Measurements from ENCODE around the gene ANKRD66.

The ANKRD66 gene

GRCh38 chr6:46792635-46793034, 45.9 kb downstream of the ANKRD66 start:
- DNase-seq, result no peak

- no peak for DNase-seq
Measured at GRCh38 chr6:46793138-46793537, 46.4 kb downstream of the ANKRD66 start, which contains the start of gene MEP1A. TSS of gene MEP1A (plus strand) at chr6:46793389. CDS start at chr6:46793399, 10 bp downstream.

- DNase-seq, result no peak
Measured at GRCh38 chr6:46794068-46794467, 47.3 kb downstream of the ANKRD66 start.

DNA sequence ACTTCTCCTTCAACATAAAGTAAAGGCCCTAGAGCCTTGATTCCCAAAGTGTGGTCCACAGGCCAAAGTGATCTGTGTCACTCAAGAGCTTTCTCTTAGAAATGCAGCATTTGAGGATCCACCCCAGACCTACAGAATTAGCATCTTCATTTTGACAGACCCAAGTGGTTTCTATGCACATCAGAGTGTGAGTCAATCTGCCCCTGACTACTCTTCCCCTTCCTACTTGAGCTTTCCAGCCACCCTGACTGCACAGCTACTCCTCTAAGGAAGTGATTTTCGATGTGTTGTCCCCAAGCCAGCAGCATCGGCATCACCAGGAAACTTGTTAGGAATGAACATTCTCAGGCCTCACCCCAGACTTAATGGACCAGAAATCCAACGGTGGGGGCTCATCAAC, 49.1 kb downstream of the ANKRD66 start:
- DNase-seq, result no peak

DNA sequence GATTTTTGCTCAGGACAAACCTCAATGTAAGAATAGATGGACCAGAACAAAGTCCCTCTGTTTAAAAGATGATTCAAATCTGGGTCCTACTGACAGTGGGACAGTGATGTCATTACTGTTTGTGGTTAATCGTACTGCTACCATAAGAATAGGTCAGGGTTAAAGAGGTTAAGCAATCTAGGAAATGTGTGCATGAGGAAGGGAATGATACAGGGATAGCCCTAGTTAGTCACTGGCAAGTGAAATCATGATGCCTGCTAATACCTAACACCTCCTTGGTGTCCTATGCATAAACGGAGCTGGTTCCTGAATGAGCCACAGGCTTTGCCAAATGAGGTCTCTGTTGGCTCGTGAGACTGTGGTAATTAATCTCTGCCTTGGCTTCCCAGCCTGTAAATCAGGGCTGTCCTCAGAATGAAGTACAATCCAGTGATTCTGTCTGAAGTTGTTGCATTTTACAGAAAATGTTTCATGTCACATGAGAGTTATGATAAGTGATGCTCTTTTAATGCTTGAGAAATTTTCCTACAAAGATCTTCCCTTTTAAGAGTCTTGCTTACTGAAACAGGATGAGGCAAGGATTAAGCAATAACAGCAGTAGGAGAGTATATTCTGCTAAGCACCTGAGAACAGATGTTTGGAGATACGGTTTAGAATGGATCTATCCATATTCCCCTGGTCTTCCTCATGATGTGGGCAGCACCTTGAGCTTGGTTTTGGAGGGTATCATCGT, 50.3 kb downstream of the ANKRD66 start:
- no peak for DNase-seq

GRCh38 chr6:46799657-46800056, 52.9 kb downstream of the ANKRD66 start:
- no peak for DNase-seq

- DNase-seq, result no peak
Measured at GRCh38 chr6:46808806-46809205, 62.1 kb downstream of the ANKRD66 start.
